GM18526 (cell line): Measurements from ENCODE around the gene TPD52L1.

Source experiments
- POLR2A ChIP-seq: IDR thresholded peaks from 3 replicates; pipeline ENCODE4 v1.6.1; 2011; ENCODE audit not compliant: insufficient read length; ENCODE audit errors: extremely low read depth

Gene TPD52L1

DNA sequence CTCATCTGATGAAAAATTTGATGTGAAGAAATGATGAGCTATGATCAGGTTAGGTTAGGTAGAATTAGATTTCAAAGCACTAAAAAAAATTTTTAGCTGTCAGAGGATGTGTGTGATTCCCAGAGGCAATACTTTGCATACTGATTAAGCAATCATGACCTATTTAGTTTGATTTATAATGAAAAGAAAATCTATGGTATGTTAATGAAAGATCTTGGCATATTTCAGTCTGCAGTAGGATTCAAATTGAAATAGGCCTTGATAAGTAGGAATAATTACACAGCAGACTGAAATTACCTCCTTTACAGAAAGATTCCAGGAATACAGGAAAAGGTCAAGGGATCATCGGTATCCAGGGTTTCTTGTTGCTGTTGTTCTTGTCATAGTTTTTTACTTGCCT, 78.9 kb downstream of the TPD52L1 start:
- no peak for TF ChIP-seq POLR2A

DNA sequence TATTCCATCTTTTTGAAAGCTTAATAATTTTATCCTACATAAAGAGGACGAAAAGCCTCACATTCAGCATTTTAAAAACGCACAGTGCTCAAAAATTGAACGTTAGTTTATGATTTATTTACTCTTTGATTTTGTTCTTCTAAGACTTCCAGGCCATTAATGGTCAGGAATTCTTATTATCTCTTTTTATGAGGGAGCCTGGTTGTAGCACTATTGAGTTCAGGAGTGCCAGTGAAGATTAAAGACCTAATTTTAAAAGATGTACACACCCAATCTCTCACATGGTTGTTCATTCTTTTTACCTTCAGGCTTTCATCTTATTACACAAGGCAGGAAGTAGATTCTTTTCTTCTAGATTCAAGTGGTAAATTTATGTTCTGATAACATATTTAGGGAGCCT, 79.6 kb downstream of the TPD52L1 start:
- TF ChIP-seq POLR2A, result no peak

- no peak for TF ChIP-seq POLR2A
These were observed 83.2 kb downstream of the TPD52L1 start for GRCh38 chr6:125236536-125237327.

GRCh38 chr6:125237764-125238163, 84.2 kb downstream of the TPD52L1 start:
- no peak for TF ChIP-seq POLR2A

GRCh38 chr6:125245109-125245508, 91.5 kb downstream of the TPD52L1 start:
- TF ChIP-seq POLR2A, result no peak

DNA sequence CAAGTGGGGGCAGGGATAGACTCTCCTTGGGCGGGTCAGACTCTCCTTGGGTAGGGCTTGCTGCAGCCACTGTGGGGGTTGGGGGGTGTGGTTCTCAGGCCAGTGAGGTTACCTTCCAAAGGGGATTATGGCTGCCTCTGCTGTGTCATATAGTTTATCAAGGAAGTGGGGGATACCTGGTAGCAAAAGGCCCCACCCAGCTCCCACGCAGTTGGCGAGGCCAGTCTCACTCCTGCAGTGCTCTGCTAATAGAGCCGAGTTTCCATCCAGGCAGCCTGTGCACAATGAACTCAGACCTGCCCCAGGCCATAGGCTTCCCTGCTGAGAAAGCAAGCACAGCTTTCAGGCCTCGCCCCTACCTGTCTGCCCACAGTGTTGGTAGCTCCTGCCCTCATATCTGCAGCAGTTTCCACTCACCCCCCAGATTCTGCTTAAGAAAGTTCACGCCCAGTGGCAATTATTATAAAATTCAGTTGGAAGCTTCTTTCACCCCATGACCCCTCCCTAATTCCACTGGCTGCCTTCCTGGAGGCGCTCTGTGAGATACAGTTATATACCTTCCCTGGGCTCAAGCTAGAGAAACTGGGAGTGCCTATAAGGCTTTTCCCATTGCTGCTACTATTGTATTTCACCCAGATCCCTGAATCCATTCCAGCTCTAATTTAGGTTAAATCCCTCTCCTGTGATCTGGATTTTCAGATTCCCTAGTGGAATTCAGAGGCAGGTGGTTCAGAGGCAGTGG, 92.1 kb downstream of the TPD52L1 start:
- no peak for TF ChIP-seq POLR2A

DNA sequence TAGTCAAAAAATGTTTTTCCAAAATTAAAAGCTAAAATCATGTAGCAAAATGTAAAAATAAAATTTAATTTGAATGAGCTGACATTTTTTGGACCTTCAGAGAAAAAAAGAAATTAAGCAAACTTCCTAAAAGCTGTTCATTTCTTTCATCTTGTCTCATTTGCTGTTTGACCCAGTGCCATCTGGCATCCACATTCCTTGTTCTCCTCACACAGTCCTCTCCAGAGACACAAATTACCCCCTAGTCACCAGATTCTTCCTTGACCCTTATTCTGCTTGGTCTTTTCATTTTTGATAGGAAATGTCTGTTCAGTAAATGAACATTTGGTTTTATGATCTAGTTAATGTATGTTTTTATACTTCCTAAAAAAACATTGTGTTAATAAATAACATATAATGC, 93.0 kb downstream of the TPD52L1 start:
- TF ChIP-seq POLR2A, result no peak

GRCh38 chr6:125248136-125248535, 94.6 kb downstream of the TPD52L1 start:
- TF ChIP-seq POLR2A, result no peak

DNA sequence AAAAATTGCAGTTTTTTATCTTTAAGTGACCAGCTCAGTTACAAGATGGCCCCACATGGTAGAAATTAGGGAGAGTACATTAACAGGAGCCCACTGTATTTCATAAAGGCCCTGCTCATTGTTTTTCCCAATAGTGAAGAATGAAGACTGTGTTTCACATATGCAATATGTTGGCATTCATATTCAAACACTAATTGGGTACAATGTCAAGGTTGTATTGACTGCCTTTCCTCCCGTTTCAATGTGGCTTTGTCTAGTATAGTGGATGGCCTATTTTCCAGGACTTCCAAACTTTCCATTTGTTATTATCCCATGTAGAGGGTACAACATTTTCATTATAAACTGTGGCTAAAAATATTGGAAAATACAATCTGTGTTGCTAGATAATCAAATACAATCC, 96.9 kb downstream of the TPD52L1 start:
- no peak for TF ChIP-seq POLR2A

GRCh38 chr6:125251516-125252220, 98.1 kb downstream of the TPD52L1 start:
- no peak for TF ChIP-seq POLR2A

GRCh38 chr6:125252891-125253290, 99.3 kb downstream of the TPD52L1 start:
- TF ChIP-seq POLR2A, result no peak

DNA sequence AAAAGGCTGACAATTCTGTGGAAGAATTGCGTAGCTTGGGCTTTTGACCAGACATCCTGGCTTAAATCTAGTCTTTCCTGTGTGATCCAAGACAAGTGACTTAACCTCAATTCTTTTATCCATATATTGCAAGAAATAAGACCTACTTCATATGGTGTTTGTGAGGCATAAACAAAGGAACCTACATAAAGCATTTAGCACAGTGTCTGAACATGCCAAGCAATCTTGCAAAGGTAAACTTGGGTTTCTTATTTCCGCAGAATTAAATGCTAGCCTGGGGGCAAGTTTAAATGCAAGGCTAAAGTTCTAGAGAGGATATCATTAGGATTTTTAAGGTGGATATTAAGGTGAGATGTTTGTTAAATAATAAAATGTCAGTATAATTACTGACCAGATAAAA, 100.3 kb downstream of the TPD52L1 start:
- no peak for TF ChIP-seq POLR2A

- TF ChIP-seq POLR2A, result no peak
These were observed 100.7 kb downstream of the TPD52L1 start for GRCh38 chr6:125254321-125254720.

DNA sequence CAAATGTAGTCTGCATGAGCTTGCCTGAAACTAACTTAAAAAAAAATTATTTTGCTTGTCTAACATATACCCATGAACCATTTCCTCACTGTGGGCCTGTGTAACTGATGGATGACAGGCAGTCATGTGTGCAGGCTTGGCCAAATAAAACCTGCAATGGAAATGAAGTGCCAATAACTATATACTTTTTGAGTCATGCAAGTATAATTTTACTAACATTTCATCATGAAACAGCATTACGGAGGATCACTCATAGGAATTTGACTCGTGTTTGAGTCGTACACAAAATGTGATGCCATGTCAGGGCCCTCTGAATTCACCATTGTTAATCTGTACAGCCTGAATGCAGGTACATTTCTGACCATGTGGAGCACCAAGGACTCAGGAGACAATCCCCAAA, 101.6 kb downstream of the TPD52L1 start:
- TF ChIP-seq POLR2A, result no peak

GRCh38 chr6:125257351-125257750, 103.8 kb downstream of the TPD52L1 start:
- no peak for TF ChIP-seq POLR2A
